GM12891 (cell line): ENCODE data around the gene CDC20B.
"Not testable (repeated sequence)": the region's sequence is repeated elsewhere in the genome, so short reads cannot be mapped to it uniquely, and the experiment has no call there.

Experiments
- POLR2A ChIP-seq: IDR thresholded peaks from 2 replicates; pipeline ENCODE4 v1.6.1; 2011; ENCODE audit warnings: low read depth, low read length, control low read depth
- POLR2AphosphoS5 ChIP-seq: IDR thresholded peaks from 2 replicates; pipeline ENCODE4 v1.6.1; 2011; ENCODE audit warnings: low read depth, low read length, control low read depth
- POU2F2 ChIP-seq: IDR thresholded peaks from 2 replicates; pipeline ENCODE4 v1.6.1; 2011; ENCODE audit warnings: low read depth, mild to moderate bottlenecking, control low read depth, low read length, moderate library complexity
- TAF1 ChIP-seq: IDR thresholded peaks from 2 replicates; pipeline ENCODE4 v1.6.1; 2011; ENCODE audit warnings: low read depth, low read length, control low read depth

DNA sequence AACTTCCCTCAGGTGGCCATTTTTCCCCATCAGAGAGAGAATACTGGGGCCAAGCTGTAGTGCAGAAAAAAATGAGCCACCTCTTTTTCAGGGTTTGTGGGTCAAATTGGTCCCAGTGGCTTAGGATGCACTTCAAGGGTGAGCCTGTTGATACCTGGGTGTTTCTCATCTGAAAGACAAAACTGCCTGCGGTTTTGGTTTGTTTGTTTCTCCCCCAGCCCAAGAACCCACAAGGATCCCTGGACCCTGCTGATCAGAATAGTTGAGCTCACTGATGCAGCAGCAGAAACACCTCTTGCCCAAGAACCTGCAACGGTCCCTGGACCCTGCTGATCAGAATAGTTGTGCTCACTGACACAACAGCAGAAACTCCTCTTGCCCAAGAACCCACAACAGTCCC, 83.7 kb downstream of the CDC20B start:
- not testable (repeated sequence) for TF ChIP-seq TAF1, POLR2AphosphoS5, POLR2A, POU2F2
